Keratinocyte (primary cell): ENCODE measurements around the gene ATG9A. TPM values are rescaled to one million over a fixed set of nuclear protein-coding genes. Genes with fewer than 3 reads are reported as not detected.

ENCODE experiments used
- DNase-seq: peaks from one replicate; pipeline ENCODE4 v3.0.0-alpha.2; 2011; ENCODE audit warnings: low read depth, missing footprints, low spot score
- FAIRE-seq: peaks from 2 replicates; lab custom pipeline; 2011; peaks lifted over from hg19 to GRCh38; lab: Jason Lieb, UNC
- H2AFZ ChIP-seq: 2 replicates; pipeline ENCODE4 v1.6.0; 2012; ENCODE audit warnings: low read length, control low read depth, inconsistent platforms; ENCODE audit not compliant: control insufficient read depth
- H3K27ac ChIP-seq: 2 replicates; pipeline ENCODE4 v1.5.1; 2011; ENCODE audit warnings: low read length; ENCODE audit not compliant: control insufficient read depth, insufficient read depth
- H3K27me3 ChIP-seq: 3 replicates; pipeline ENCODE4 v1.6.0; 2011; ENCODE audit warnings: low read length; ENCODE audit not compliant: control insufficient read depth, insufficient read depth; ENCODE audit errors: extremely low read depth
- H3K36me3 ChIP-seq, 2 experiments: 2 replicates in 1 of 2; 3 replicates in 1 of 2; pipeline ENCODE4 v1.5.1; 2011; ENCODE audit warnings: low read length in 2 of 2, mild to moderate bottlenecking in 1 of 2; ENCODE audit not compliant: control insufficient read depth in 2 of 2, insufficient read depth in 2 of 2; ENCODE audit errors: extremely low read depth in 1 of 2
- H3K4me1 ChIP-seq: 3 replicates; pipeline ENCODE4 v1.5.1; 2011; ENCODE audit warnings: low read length; ENCODE audit not compliant: control insufficient read depth, insufficient read depth; ENCODE audit errors: extremely low read depth
- H3K4me2 ChIP-seq: 3 replicates; pipeline ENCODE4 v1.6.0; 2011; ENCODE audit warnings: low read depth, low read length; ENCODE audit not compliant: control insufficient read depth, insufficient read depth; ENCODE audit errors: extremely low read depth
- H3K4me3 ChIP-seq, 3 experiments: fragments of 200-600 bp in 1 of 3; sonication (generic) in 1 of 3; 2 replicates in 2 of 3; 3 replicates in 1 of 3; pipeline ENCODE4 v1.5.1; 2011 to 2016; ENCODE audit warnings: low read length in 3 of 3, mild to moderate bottlenecking in 3 of 3, control low read depth in 2 of 3, inconsistent platforms in 1 of 3, low read depth in 1 of 3, mixed read lengths in 1 of 3, mixed run types in 1 of 3, moderate library complexity in 1 of 3; ENCODE audit not compliant: control insufficient read depth in 2 of 3, insufficient read depth in 2 of 3; ENCODE audit errors: extremely low read depth in 1 of 3
- H3K79me2 ChIP-seq: 2 replicates; pipeline ENCODE4 v1.6.0; 2012; ENCODE audit warnings: low read length; ENCODE audit not compliant: control insufficient read depth, insufficient read depth
- H3K9ac ChIP-seq: 3 replicates; pipeline ENCODE4 v1.6.0; 2011; ENCODE audit warnings: low read length; ENCODE audit not compliant: control insufficient read depth, insufficient read depth; ENCODE audit errors: extremely low read depth
- H3K9me1 ChIP-seq: 3 replicates; pipeline ENCODE4 v1.6.0; 2011; ENCODE audit warnings: low read length; ENCODE audit not compliant: control insufficient read depth, insufficient read depth; ENCODE audit errors: extremely low read depth
- H3K9me3 ChIP-seq: 2 replicates; pipeline ENCODE4 v1.5.1; 2012; ENCODE audit warnings: low read depth, low read length; ENCODE audit not compliant: control insufficient read depth
- H4K20me1 ChIP-seq: 3 replicates; pipeline ENCODE4 v1.6.0; 2011; ENCODE audit warnings: low read length; ENCODE audit not compliant: control insufficient read depth, insufficient read depth; ENCODE audit errors: extremely low read depth
- EZH2 ChIP-seq: IDR thresholded peaks from one replicate; pipeline ENCODE4 v1.6.1; 2012; ENCODE audit warnings: inconsistent platforms, mild to moderate bottlenecking, low read length, moderate library complexity
- dilution Hi-C: fragments of 300-500 bp; cut with MboI; formaldehyde crosslinking; loops from one replicate; pipeline ENCODE4 v1.7.0; 2020; ENCODE audit warnings: low sequenced_read_pairs; ENCODE audit not compliant: extremely low pct_ligation_motif_present
- polyA plus RNA-seq, 5 experiments: library from polyadenylated mRNA; depleted of rRNA in 3 of 5; stranded (reverse) in 3 of 5; stranded (forward) in 1 of 5; unstranded in 1 of 5; fragments of >200 nt; gene quantifications; 1 replicate in 1 of 5; 2 replicates in 3 of 5; 3 replicates in 1 of 5; pipeline versions ENCODE4 v1.2.1 to v1.2.3, GENCODE V29; 2011 to 2012; ENCODE audit warnings: missing spikeins in 2 of 5, low read depth in 1 of 5, low replicate concordance in 1 of 5
- TF ChIP-seq, protein P1 (sequence below), 3 experiments: IDR thresholded peaks in 1 of 3; conservative IDR thresholded peaks in 1 of 3; optimal IDR thresholded peaks in 1 of 3; 2 replicates in 2 of 3; 3 replicates in 1 of 3; pipeline versions ENCODE3 to v1.5.1; 2011; ENCODE audit warnings: low read length in 3 of 3, mild to moderate bottlenecking in 3 of 3, moderate library complexity in 2 of 3, control low read depth in 1 of 3, inconsistent platforms in 1 of 3; ENCODE audit not compliant: insufficient read depth in 2 of 3; ENCODE audit errors: extremely low read depth in 1 of 3

The ATG9A gene
- polyA plus RNA-seq, 1 donor (not counting 4 experiments of a cell fraction or from before 2014, with no cell fraction given), result 58.8 TPM

- Histone ChIP-seq H3K9me1 (no peaks in the 10 kb centered on the region), H3K4me3 (peak within 1 kb of the TSS; percentile 25 to 69 (median 55)), H3K9me3 (no peaks in the 10 kb centered on the region), H3K4me1 (peaks cover 18% of the 10 kb centered on the region), H3K4me2 (peak within 1 kb of the TSS; percentile 81), H3K36me3 (peaks cover 21 to 40% of the 10 kb centered on the region in 2 experiments), H2AFZ (peak within 1 kb of the TSS; percentile 26), H3K27ac (peak within 1 kb of the TSS; percentile 54), H3K9ac (peak within 1 kb of the TSS; percentile 59), H3K27me3 (no peaks in the 10 kb centered on the region), H4K20me1 (no peaks in the 10 kb centered on the region), H3K79me2 (no peaks in the 10 kb centered on the region)
- DNase-seq (no peak), FAIRE-seq (no peak)
- dilution Hi-C loops, result no loop called here
- TF ChIP-seq, protein P1, sequence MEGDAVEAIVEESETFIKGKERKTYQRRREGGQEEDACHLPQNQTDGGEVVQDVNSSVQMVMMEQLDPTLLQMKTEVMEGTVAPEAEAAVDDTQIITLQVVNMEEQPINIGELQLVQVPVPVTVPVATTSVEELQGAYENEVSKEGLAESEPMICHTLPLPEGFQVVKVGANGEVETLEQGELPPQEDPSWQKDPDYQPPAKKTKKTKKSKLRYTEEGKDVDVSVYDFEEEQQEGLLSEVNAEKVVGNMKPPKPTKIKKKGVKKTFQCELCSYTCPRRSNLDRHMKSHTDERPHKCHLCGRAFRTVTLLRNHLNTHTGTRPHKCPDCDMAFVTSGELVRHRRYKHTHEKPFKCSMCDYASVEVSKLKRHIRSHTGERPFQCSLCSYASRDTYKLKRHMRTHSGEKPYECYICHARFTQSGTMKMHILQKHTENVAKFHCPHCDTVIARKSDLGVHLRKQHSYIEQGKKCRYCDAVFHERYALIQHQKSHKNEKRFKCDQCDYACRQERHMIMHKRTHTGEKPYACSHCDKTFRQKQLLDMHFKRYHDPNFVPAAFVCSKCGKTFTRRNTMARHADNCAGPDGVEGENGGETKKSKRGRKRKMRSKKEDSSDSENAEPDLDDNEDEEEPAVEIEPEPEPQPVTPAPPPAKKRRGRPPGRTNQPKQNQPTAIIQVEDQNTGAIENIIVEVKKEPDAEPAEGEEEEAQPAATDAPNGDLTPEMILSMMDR (optimal IDR thresholded peaks at IDR 0.05 in 1 of 3, IDR thresholded peaks at IDR 0.05 in 1 of 3, conservative IDR thresholded peaks at IDR 0.05 in 1 of 3; ENCODE audit: extremely low read depth in 1 of 3, insufficient read depth in 2 of 3, low read length in 3 of 3), result no peak
- no peak for TF ChIP-seq EZH2
Observed at GRCh38 chr2:219218732-219219701, 10.4 kb downstream of the ATG9A start, which contains the start of gene ABCB6. Gene ABCB6, minus strand, starts transcription at chr2:219218958. Its CDS starts 285 bp downstream, at chr2:219218673.

- peak overlapping the region; percentile 25 to 69 (median 55) for H3K4me3 ChIP-seq
- H3K27ac ChIP-seq, result peak overlapping the region; percentile 54
- H3K79me2 ChIP-seq, result no peaks in the 10 kb centered on the region
- no peak for DNase-seq
- H3K9me1 ChIP-seq, result no peaks in the 10 kb centered on the region
- no peaks in the 10 kb centered on the region for H4K20me1 ChIP-seq
- peak overlapping the region; percentile 81 for H3K4me2 ChIP-seq
- peak overlapping the region; percentile 59 for H3K9ac ChIP-seq
- H2AFZ ChIP-seq, result peak overlapping the region; percentile 26
- peaks cover 18% of the 10 kb centered on the region for H3K4me1 ChIP-seq
- dilution Hi-C loops, result no loop called here
- TF ChIP-seq, protein P1 (optimal IDR thresholded peaks at IDR 0.05 in 1 of 3, IDR thresholded peaks at IDR 0.05 in 1 of 3, conservative IDR thresholded peaks at IDR 0.05 in 1 of 3; ENCODE audit: extremely low read depth in 1 of 3, insufficient read depth in 2 of 3, low read length in 3 of 3), result no peak
- no peak for TF ChIP-seq EZH2
- peaks cover 19 to 36% of the 10 kb centered on the region in 2 experiments for H3K36me3 ChIP-seq
- no peaks in the 10 kb centered on the region for H3K9me3 ChIP-seq
- H3K27me3 ChIP-seq, result no peaks in the 10 kb centered on the region
- no peak for FAIRE-seq
Observed at GRCh38 chr2:219218217-219218731, 11.2 kb downstream of the ATG9A start.
